ENCODE measurements around the gene NOTO.

- TF ChIP-seq CTCF (IDR thresholded peaks at IDR 0.05) (no peak), POLR2A (IDR thresholded peaks at IDR 0.05) (no peak)
Measured at GRCh38 chr2:73217160-73217559, 14.8 kb downstream of the NOTO start.
